Endothelial cell of umbilical vein (primary cell): Measurements from ENCODE around the gene NSD1. TPM values are rescaled to one million over a fixed set of nuclear protein-coding genes. Genes with fewer than 3 reads are reported as not detected.

Experiments
- BruUV-seq: library from RNA; stranded (reverse); fragments of 400-500 nt; replicated peaks from 2 replicates; lab custom pipeline; 2021; lab: Mats Ljungman, UMichigan
- CTCF ChIA-PET: fragments of 300-600, 350-600 bp; sonication (Branson Sonifier 250); formaldehyde crosslinking; loops from one replicate; lab custom pipeline; 2021; ENCODE audit warnings: antibody characterized with exemption, inconsistent platforms; lab: Charles Lee
- POLR2A ChIA-PET: fragments of 300-600, 350-600 bp; sonication (Branson Sonifier 250); formaldehyde crosslinking; loops from one replicate; lab custom pipeline; 2021; ENCODE audit warnings: antibody characterized with exemption, inconsistent platforms; lab: Charles Lee
- DNase-seq: peaks from one replicate; pipeline ENCODE4 v3.0.0-alpha.2; 2011; ENCODE audit warnings: low read depth, low spot score
- FAIRE-seq: peaks from 2 replicates; lab custom pipeline; 2011; peaks lifted over from hg19 to GRCh38; lab: Jason Lieb, UNC
- H2AFZ ChIP-seq: 2 replicates; pipeline ENCODE4 v1.6.0; 2012; ENCODE audit warnings: low read depth, low read length, control low read depth, inconsistent platforms
- H3K27ac ChIP-seq: 2 replicates; pipeline ENCODE4 v1.5.1; 2011; ENCODE audit warnings: low read depth, mild to moderate bottlenecking, control low read depth, low read length, moderate library complexity; ENCODE audit not compliant: insufficient read depth
- H3K27me3 ChIP-seq, 2 experiments: 2 replicates each; pipeline versions ENCODE4 v1.6.0 to v1.6.1; 2011; ENCODE audit warnings: low read length in 2 of 2, mixed read lengths in 1 of 2; ENCODE audit not compliant: control insufficient read depth in 2 of 2, insufficient read depth in 2 of 2
- H3K36me3 ChIP-seq, 2 experiments: 2 replicates in 1 of 2; 3 replicates in 1 of 2; pipeline ENCODE4 v1.5.1; 2011; ENCODE audit warnings: low read length in 2 of 2, mild to moderate bottlenecking in 1 of 2, moderate library complexity in 1 of 2; ENCODE audit not compliant: control insufficient read depth in 2 of 2, insufficient read depth in 2 of 2; ENCODE audit errors: extremely low read depth in 1 of 2
- H3K4me1 ChIP-seq: 3 replicates; pipeline ENCODE4 v1.5.1; 2011; ENCODE audit warnings: mild to moderate bottlenecking, low read length; ENCODE audit not compliant: control insufficient read depth, insufficient read depth; ENCODE audit errors: extremely low read depth
- H3K4me2 ChIP-seq: 2 replicates; pipeline ENCODE4 v1.6.1; 2011; ENCODE audit warnings: low read length, control low read depth, mixed read lengths; ENCODE audit not compliant: insufficient read depth
- H3K4me3 ChIP-seq, 3 experiments: fragments of 200-600 bp in 1 of 3; sonication (generic), shearing (Covaris generic) in 1 of 3; replicated peaks in 1 of 3; 2 replicates each; pipeline ENCODE4 v1.5.1; 2011 to 2016; ENCODE audit warnings: control low read depth in 3 of 3, low read length in 3 of 3, mild to moderate bottlenecking in 2 of 3, inconsistent platforms in 1 of 3, low read depth in 1 of 3, moderate library complexity in 1 of 3; ENCODE audit not compliant: insufficient read depth in 1 of 3
- H3K79me2 ChIP-seq: 2 replicates; pipeline ENCODE4 v1.6.0; 2012; ENCODE audit warnings: low read length, inconsistent platforms; ENCODE audit not compliant: control insufficient read depth, insufficient read depth
- H3K9ac ChIP-seq: replicated peaks from 2 replicates; pipeline ENCODE3; 2011; ENCODE audit warnings: low read length, control low read depth; ENCODE audit not compliant: insufficient read depth; ENCODE audit errors: extremely low read depth
- H3K9me1 ChIP-seq: replicated peaks from 3 replicates; pipeline ENCODE4 v1.6.0; 2011; ENCODE audit warnings: mild to moderate bottlenecking, low read length; ENCODE audit not compliant: control insufficient read depth, insufficient read depth; ENCODE audit errors: extremely low read depth
- H3K9me3 ChIP-seq: replicated peaks from 2 replicates; pipeline ENCODE4 v1.5.1; 2012; ENCODE audit warnings: low read length, inconsistent platforms; ENCODE audit not compliant: control insufficient read depth, insufficient read depth
- H4K20me1 ChIP-seq: replicated peaks from 2 replicates; pipeline ENCODE3; 2011; ENCODE audit warnings: mild to moderate bottlenecking, low read length; ENCODE audit not compliant: control insufficient read depth, insufficient read depth; ENCODE audit errors: extremely low read depth
- CTCF ChIP-seq, 2 donors: IDR thresholded peaks; 1 replicate in 1 of 2; 2 replicates in 1 of 2; pipeline ENCODE4 v1.5.1; 2011; ENCODE audit warnings: low read length in 2 of 2, mild to moderate bottlenecking in 2 of 2, moderate library complexity in 2 of 2, control low read depth in 1 of 2, inconsistent platforms in 1 of 2, low read depth in 1 of 2; ENCODE audit not compliant: insufficient read depth in 1 of 2; ENCODE audit errors: extremely low read depth in 1 of 2
- EZH2 ChIP-seq: IDR thresholded peaks from 2 replicates; pipeline ENCODE4 v1.6.1; 2012; ENCODE audit warnings: borderline replicate concordance, low read depth, mild to moderate bottlenecking, moderate library complexity, low read length, inconsistent platforms; ENCODE audit not compliant: severe bottlenecking
- FOS ChIP-seq: IDR thresholded peaks from 2 replicates; pipeline ENCODE4 v1.6.1; 2011; ENCODE audit warnings: mild to moderate bottlenecking, low read length, moderate library complexity, borderline replicate concordance; ENCODE audit not compliant: insufficient read depth
- GATA2 ChIP-seq: IDR thresholded peaks from 2 replicates; pipeline ENCODE4 v1.7.0; 2011; ENCODE audit warnings: low read depth, mild to moderate bottlenecking, moderate library complexity, mixed read lengths, low read length; ENCODE audit not compliant: insufficient read length, insufficient read depth
- JUN ChIP-seq: IDR thresholded peaks from 2 replicates; pipeline ENCODE4 v1.6.1; 2011; ENCODE audit warnings: borderline replicate concordance, low read depth; ENCODE audit not compliant: insufficient read length, insufficient read depth
- MAX ChIP-seq: IDR thresholded peaks from 2 replicates; pipeline ENCODE4 v1.6.1; 2011; ENCODE audit not compliant: insufficient read depth, insufficient read length
- MYC ChIP-seq: IDR thresholded peaks from one replicate; pipeline ENCODE4 v1.6.1; 2011; ENCODE audit warnings: mild to moderate bottlenecking, low read depth, low read length
- POLR2A ChIP-seq: IDR thresholded peaks from 2 replicates; pipeline ENCODE4 v1.6.1; 2012; ENCODE audit warnings: low read depth, mild to moderate bottlenecking, control low read depth, low read length
- POLR2AphosphoS5 ChIP-seq: IDR thresholded peaks from 2 replicates; pipeline ENCODE4 v1.6.1; 2012; ENCODE audit warnings: low read depth, mild to moderate bottlenecking, control low read depth, low read length, moderate library complexity; ENCODE audit not compliant: insufficient read depth
- dilution Hi-C: fragments of 300-500 bp; cut with MboI; formaldehyde crosslinking; loops from one replicate; pipeline ENCODE4 v1.15.0; 2019; ENCODE audit warnings: low sequenced_read_pairs; ENCODE audit not compliant: extremely low pct_ligation_motif_present
- intact Hi-C: fragments of 100-400 bp; cut with micrococcal nuclease; formaldehyde crosslinking; loops from one replicate; pipeline ENCODE4 v1.10.0; 2022
- polyA plus RNA-seq, 4 experiments: library from polyadenylated mRNA; depleted of rRNA in 3 of 4; stranded (reverse) in 3 of 4; unstranded in 1 of 4; fragments of >200 nt; gene quantifications; 2 replicates each; pipeline versions ENCODE4 v1.2.1 to v1.2.3, GENCODE V29; 2011 to 2012; ENCODE audit warnings: missing spikeins in 1 of 4
- total RNA-seq: library from RNA; stranded (reverse); gene quantifications from 2 replicates; pipeline ENCODE4 v1.2.3, GENCODE V29; 2021

NSD1 gene
- total and polyA plus RNA-seq, 2 donors (not counting 3 experiments of a cell fraction or from before 2014, with no cell fraction given): 14.4 to 90.4 TPM

DNA sequence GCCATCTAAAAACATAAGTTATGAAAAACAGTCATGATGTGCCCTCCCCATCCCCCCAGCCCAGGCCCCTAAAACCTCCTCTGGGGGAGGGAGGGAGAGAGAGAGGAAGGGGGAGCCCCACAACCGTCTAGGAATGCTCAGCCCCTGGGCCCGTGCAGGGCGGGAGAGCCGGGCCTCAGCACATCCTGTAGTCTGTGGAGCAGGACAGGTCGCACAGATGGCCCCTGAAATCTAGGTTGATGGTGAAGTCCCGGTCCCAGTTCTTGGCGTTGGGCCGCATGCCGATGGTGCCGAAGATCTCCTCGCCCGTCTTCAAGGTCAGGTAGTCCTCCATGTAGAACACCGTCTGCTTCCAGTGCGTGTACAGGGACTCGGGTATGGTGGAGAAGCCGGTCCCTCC is 131.8 kb downstream of the NSD1 start:
- POLR2A ChIA-PET: no interaction called here

More for the DNA sequence above, 131.8 kb downstream of the NSD1 start:
- Histone ChIP-seq H3K36me3 (peaks cover 20 to 22% of the 10 kb centered on the region in 2 experiments), H3K4me2 (no peak overlapping the region), H3K27me3 (no peaks in the 10 kb centered on the region), H3K4me3 (no peak overlapping the region), H3K9ac (no peak overlapping the region), H3K4me1 (no peaks in the 10 kb centered on the region), H4K20me1 (no peaks in the 10 kb centered on the region), H2AFZ (no peak overlapping the region), H3K9me1 (no peaks in the 10 kb centered on the region), H3K27ac (no peak overlapping the region), H3K79me2 (no peaks in the 10 kb centered on the region), H3K9me3 (no peaks in the 10 kb centered on the region)
- DNase-seq (no peak), FAIRE-seq (no peak)
- CTCF ChIA-PET: interaction anchor here (2.3 kb wide), 1 partner anchor 11 kb away, joined by 8 read pairs; no protein-coding TSS in a partner anchor
- intact Hi-C loops: no loop called here
- no TSS peak for BruUV-seq
- dilution Hi-C loops: no loop called here
- no peak for TF ChIP-seq MAX
- TF ChIP-seq POLR2AphosphoS5: no peak
- no peak for TF ChIP-seq JUN
- no peak for TF ChIP-seq POLR2A
- no peak for TF ChIP-seq MYC
- no peak for TF ChIP-seq EZH2
- no peak for TF ChIP-seq GATA2
- no peak for TF ChIP-seq CTCF (IDR thresholded peaks at IDR 0.05; ENCODE audit: extremely low read depth in 1 of 2, insufficient read depth in 1 of 2, low read depth in 1 of 2, low read length in 2 of 2)
- no peak for TF ChIP-seq FOS
